HG03196 (cell line): ENCODE measurements around the gene PDSS2.
"Not testable (repeated sequence)": the region's sequence is repeated elsewhere in the genome, so short reads cannot be mapped to it uniquely, and the experiment has no call there.

Experiments
- ATAC-seq: cut with Tn5 transposase; IDR thresholded peaks from one replicate; pipeline ENCODE4 v1.9.1; 2021; ENCODE audit not compliant: unreplicated experiment

The PDSS2 gene

DNA sequence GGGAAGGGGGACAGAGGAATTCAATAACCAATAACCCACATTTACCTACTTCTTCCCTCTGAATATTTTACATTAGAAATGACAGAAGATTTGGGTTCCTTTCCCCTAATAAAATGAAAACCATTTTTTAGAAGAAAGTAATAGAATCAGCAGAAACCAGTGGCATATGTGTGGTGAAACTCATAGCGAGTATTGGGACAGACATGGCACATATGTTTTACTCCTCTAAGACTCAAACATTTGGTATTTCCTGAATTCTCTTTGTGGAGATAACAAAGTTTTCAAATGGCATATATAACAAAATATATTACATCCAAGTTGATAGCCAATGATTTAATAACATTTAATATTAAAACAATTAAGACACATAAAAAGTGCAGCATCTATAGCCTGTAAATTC is 331.2 kb downstream of the PDSS2 start:
- ATAC-seq, result no peak

DNA sequence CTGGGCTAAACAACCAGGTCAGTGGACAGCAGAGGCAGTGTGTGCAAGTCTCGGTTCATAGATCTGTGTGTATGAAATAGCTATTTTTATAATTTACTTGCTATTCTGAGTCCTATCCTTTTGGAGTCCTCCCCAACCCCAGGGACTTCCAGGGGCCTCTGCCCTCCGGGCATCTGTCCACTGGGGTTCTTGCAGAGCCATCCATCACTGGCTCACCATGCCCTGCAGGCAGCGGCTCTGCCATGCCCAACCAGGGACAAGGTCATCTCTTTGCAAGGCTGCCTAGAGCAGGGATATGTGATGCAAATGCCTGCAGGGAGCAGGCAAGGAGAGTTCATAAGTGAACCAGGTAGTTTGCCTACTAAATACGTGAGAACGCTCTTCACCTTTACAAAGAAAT is 333.6 kb downstream of the PDSS2 start:
- ATAC-seq, result no peak

DNA sequence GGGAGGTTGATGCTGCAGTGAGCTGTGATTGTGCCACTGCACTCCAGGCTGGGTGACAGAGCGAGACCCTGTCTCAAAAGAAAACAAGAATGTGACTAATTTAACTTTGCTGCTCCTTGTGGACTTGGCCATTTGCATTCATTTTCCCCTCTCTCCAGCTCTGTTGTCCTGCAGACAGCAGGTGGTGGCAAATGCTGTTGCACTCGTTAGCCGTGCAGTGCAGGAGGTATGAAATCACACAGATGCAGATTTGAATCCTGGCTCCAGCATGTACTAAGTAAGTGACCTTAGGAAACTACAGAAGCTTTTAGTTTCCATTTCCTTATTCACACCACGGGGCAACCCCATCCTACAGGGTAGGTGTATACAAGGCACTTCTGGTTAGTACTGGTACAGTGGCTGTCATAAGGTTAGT is 334.4 kb downstream of the PDSS2 start:
- peak; percentile 85 for ATAC-seq

DNA sequence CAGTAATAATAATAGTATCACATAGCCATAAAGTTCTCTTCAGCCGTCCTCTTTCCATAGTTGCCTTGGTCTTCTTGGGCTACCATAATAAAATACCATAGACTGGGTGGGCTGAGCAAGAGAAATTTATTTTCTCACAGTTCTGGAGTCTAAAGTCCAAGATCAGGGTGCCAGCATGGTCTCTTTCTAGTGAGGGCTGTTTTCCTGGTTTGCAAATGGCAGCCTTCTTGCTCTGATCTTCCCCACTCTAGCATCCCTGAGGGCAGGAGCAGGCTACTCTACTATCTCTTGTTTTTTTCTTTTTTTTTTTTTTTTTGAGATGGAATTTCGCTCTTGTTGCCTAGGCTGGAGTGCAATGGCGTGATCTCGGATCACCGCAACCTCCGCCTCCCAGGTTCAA is 335.9 kb downstream of the PDSS2 start:
- ATAC-seq, result no peak

DNA sequence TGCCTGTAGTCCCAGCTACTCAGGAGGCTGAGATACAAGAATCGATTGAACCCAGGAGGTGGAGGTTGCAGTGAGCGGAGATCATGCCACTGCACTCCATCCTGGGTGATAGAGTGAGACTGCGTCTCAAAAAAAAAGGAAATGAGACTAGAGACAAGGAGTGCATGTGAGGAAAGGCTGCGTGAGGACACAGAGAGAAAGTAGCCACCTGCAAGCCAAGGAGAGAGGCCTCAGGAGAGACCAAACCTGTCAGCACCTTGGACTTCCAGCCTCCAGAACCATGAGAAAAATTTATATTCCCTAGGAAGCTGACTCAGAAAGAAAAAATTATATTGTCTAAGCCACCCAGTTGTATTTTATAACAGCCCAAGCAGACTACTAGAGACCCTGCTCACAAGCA is 336.6 kb downstream of the PDSS2 start:
- no peak for ATAC-seq

DNA sequence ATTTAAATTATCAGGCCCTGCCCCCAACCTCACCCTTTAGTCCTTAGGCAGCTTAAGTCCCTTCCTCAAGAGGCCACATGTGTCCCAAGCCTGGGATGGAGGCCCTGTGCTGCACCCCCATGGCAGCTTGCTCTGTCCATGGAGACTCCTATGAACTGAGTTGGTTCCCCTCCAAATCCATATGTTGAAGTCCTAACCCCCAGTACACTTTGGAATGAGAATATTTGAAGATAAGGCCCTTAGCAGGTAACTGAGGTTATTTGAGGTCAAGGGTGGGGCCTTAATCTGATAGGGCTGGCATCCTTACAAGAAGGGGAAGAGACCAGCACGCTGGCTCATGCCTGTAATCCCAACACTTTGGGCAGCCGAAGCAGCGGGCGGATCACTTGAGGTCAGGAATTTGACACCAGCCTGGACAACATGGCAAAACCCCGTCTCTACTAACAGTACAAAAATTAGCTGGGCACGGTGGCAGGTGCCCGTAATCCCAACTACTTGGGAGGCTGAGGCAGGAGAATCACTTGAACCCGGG is 337.3 kb downstream of the PDSS2 start:
- no peak for ATAC-seq

DNA sequence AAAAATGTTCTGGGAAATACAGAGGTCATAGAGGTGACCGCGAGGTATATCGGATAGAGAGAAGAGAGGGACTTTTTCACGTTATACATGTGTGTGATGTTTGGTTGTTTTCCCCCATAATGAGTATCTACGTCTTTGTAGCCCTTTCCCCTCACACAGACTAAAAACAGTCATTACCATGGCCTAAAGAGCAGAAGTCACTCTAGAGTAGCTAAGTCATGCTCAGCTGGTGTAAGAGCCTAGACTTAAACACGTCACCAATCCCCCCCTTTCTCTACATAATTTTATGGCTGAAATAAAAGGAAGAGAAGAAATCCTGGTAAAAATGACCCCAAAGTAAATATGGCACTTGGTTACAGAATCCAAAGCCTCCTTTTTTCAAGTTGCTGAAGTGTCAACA is 338.1 kb downstream of the PDSS2 start:
- ATAC-seq, result no peak

DNA sequence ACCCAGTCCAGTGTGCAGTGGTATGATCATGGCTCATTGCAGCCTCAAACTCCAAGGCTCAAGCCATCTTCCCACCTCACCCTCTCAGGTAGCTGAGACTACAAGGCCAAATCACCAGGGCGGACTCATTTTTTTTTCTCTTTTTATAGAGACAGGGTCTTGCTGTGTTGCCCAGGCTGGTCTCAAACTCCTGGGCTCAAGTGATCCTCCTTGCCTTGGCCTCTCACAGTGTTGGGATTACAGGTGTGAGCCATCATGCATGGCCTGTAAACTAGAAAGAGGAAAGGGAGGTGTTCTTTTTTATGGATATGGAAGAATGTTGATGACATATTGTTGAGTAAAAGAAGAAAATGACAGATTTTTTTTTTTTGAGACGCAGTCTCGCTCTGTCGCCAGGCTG is 339.0 kb downstream of the PDSS2 start:
- no peak for ATAC-seq

DNA sequence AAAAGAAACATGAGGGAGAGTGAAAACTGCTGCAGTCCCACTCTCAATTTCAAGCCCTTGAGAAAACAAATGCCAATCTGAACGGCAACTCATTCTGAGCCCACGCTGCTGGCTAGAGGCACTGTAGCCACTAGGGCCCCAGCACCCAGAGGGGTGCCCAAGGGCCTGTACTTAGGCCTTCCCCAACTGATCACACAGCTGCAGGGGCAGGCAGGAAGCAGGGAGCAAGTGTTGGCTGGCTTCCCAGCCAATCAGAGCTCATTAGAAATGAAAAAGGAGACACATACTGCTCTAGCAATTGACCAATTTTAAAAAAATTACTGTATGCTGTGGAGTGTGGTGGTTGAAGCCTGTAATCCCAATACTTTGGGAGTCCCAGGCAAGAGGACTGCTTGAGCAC is 340.4 kb downstream of the PDSS2 start:
- no peak for ATAC-seq

DNA sequence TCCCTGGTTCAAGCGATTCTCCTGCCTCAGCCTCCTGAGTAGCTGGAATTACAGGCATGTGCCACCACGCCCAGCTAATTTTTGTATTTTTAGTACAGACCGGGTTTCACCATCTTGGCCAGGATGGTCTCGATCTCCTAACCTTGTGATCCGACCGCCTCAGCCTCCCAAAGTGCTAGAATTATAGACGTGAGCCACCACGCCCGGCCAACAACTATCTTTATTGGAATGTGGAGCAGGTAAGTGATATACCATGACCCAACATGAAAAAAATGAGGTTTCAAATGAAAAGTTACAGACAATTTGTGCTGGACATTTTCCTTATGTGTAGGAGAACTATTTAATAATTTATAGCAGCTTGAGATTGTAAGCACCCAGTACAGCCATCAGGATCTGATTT is 340.8 kb downstream of the PDSS2 start:
- not testable (repeated sequence) for ATAC-seq

DNA sequence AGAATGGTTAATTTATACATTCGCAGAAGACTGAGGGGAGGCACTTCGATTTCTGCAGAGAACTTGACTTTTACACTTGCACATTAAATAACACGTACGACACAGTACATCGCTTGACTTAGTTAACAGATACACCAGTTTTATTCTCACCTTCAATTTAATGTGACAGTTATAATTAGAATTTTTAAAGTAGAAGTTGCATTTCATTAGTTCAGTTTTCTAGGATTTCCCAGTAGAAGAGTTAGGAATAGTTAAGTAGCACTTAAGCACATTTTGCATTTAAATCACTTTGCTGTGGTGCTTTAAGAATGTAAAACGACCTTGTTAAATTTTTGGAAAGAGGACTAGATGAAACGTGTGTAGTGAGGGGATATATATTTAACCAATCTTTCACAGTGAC is 342.4 kb downstream of the PDSS2 start:
- ATAC-seq, result no peak

DNA sequence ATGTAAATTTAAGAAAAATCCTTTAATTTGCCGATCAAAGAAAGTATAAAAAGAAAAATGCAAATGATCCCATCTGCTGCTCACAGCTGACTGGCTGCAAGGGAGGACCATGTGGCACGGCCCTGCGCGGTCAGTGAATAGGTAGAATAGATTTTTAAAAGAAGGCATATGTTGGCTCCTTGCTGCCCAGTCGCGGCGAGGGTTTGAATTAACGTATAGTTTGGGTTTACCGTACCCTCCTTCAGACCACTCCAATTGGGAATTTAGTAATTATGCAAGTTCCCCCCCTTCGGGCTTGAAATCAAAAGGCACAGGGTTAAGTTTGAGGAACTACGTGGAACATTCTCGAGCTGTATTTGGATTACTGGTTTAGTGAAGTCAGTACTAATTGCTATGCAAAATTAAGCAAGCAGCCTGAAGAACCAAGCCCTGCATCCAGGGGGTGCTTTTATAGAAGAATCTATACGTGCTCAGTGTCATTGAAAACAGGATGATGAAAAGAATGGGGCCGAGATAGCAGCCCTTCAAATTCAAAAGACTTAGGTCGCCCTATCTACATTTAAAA is 343.0 kb downstream of the PDSS2 start:
- no peak for ATAC-seq

DNA sequence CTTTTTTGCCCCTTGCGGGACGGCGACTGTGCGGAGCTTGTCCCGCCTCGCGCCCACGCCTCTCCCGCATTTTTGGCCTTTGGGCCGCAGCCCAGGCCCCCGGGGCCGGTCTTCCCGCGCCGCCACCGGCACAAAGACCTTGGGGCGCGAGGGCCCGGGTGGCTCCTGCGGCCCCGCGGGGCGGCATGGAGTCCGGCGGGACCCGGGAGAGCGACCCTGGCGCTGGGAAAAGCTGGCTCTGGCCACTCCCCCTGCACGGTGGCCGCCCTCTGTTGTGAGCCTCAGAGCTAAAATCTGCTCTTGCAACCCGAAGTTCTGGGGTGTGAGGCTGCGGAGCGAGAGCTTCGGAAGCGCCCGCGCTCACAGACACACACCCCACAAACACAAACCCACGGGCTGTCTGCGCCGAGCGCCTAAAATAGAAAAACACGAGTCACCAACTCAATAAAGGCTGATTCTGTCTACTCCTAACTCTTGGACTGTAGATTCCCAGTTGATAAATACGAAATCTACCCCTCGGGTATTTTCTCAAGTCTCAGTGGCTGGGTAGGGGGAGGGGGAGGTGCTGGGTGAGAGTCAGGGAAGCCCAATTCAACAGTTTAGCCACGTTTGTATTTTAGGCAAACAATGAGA is 343.6 kb downstream of the PDSS2 start:
- no peak for ATAC-seq

DNA sequence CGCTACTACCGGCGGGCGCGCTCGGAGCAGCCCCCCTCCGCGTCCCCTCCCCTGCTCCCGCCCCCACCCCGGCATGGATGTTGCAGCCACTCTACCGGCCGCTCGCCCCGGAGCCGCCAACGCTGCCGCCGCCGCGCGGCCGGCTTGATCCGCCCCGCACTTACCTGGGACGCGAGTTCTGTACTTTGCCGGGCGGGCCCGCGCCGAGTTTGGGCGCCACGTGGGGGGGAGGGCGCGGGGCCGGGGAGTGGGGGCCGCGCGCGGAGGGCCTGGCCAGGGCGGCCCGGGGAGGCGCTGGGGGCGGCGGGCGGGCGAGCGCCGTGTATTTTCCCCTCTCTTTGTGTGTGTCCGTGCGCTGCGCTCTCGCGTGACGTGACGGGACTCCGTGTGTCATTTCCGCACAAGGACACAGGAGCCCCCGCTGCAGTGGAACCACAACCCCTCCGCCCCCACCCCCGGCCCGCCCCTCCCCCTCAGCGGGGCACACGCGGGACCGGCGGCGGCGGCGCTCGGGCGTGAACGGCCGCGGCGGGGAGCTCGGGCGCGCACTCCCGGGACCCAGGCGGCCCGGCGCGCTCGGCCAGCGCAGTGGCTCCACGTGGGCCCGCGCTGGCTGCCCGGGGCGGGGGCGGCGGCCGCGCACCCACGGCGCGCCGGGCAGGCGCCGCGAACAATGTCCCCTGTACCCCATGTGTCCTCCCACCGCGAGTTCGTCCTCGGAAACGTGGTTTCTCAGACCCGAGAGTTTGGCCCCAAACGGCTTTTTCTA is 344.3 kb downstream of the PDSS2 start, which contains the start of gene BEND3:
TSS of gene BEND3 (minus strand) at position 590 of the 769 bp plus-strand sequence. CDS start 16,230 bp downstream, outside the sequence.
- ATAC-seq, result peak; percentile 6

DNA sequence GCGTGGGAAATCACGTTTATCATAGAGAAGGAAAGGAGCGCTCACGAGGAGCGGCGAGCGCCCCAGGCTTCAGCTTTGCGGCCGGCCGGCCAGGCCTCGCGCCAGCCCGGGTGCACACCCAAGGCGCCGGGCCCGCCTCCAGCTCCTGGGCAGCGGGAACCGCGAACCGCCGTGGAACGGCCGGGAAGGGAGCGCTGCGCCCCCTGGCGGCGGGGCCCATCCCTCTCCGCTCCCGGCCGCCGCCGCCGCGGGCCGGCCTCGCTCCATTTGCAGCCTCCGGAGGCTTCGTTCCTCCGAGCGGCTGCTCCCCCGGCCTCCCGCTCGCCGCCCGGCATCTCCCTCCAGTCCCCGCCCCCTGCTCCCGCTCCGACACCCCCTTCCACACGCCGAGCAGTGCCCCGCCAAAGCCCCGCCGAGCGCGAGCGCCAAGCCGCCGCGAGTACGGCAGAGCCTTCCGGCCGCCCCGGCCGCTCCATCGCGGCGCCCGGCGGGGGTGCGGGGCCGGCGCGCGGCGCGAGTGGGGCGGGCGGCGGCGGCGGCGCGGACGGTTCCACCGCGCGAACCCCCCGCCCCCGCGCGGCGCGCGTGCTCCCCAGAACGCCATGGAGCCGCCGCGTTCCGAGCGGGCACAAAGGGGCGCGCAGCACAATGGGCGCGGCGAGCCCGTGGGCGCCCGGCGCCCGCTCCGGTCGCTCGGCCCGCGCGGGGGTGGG is 345.0 kb downstream of the PDSS2 start:
- peak; percentile 61 for ATAC-seq

DNA sequence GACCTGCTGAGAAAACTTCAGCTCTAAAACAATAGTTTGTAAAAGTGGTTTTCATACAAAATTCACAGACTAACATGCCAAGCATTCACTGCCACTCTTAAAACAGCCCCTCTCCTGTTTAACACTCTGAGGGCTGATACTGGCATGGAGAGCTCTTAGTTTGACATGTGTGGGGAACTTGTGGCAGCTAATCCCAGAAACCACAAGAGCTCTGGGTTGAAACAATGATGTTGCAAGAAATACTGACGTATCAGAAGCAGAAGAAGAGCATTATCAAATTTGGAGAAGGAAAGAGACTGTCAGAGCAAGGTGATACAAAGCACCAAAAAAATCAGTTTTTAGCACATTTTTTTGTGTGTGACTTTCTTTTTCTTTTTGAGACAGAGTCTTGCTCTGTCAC is 349.2 kb downstream of the PDSS2 start:
- no peak for ATAC-seq

DNA sequence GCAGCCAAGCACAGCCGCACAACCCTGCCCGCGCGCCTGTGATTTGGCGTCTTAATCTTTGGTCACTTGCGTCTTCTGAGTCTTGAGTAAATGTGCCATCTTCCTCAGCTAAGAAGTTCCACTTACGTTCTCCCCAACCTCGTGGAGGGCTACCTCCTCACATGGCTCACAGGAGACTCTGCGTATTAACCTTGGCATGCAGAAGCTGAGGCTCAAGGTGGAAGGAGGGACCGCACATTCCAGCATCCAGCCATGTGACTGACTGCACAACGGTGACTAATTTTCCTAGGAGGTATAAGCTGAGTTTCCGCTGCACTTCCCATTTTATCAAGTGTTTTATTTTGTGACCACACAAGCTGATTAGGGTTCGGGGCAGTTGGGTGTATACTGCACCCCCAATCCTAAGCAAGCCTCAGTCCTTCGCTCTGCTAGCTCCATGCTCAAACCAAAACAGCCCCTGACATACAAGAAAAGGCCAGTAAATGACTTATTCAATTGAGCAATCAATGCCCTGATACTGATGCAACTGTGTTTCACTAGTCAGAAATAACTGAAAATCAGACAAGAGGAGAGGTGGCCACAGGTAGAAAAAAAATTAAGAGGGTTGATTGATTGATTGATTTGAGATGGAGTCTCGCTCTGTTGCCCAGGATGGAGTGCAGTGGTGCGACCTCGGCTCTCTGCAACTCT is 351.0 kb downstream of the PDSS2 start:
- no peak for ATAC-seq

DNA sequence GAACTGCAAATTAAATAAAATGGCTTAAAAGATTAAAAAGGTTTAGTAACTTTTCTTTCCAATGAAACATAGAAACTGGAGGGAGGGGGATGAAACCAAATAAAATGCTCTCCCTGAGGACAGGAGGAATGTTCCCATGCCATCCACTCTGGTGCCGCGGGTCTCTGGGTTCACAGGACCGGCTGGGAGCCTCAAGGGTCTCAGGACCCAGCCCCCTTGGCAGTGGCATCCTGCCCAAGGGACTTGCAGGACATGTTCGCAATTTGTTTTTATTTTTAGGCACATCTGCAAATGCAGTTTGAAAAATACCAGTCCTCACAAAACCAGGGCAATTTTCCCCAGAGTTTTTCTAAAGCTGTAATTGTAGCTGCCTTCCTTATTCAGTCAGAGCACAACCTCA is 351.6 kb downstream of the PDSS2 start:
- no peak for ATAC-seq

DNA sequence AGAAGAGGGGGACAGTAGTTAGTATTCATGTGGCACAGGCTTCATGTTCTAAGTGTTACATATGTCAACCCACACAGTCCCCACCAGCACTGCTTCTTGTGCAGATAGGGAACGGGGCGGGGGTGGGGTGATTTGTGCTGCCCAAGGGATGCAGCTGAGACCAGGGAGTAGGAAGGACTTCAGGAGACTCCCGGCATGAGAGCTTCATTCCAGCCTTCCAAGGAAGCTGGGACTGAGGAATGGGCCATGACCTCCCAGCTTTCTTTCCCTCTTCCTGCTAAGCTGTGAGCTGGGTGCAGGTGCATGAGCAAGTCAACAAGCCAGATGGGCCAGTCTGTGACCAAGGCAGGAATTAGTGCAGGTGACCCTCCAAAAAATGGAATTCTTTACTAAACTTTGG is 353.2 kb downstream of the PDSS2 start:
- no peak for ATAC-seq

DNA sequence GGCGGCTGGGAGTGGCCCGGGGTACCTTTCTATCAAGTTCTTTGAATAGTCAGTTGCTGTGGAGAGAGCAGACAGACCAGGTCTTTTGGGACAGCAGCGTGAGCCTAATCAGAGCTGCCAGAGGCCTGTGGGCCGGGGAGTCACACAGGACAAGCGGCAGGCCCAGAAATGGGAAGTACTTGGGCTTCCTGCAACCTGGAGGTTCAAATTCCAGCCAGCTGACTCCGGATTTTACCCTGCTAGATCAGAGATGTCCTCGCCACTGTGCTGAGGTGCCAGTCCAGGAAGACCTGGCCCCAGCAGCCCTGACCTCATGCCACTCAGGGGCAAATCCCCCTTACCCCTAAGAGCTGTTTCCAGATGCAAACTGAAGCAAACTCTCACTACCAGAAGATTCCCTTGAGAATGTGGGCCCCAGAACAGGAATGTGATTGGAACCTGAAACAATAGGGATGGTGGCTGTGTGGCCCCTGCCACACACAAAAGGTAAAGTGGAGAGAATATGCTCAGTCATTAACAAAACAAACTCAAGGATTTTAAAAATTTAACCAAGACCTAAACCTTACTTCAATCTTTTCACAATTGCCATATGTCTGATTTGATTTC is 353.8 kb downstream of the PDSS2 start:
- ATAC-seq, result no peak
